ENCODE data around the gene RPS8.
"Not testable (repeated sequence)": the region's sequence is repeated elsewhere in the genome, so short reads cannot be mapped to it uniquely, and the experiment has no call there.

RPS8 gene

GRCh38 chr1:44786841-44787426, 11.6 kb downstream of the RPS8 start:
- TF ChIP-seq CTCF (conservative IDR thresholded peaks at IDR 0.05; ENCODE audit: control insufficient read depth, insufficient read depth, low read depth, low read length), result no peak
- no peak overlapping the region for H3K4me3 ChIP-seq (ENCODE audit: control insufficient read depth, low read depth, low read length)
- no peak for DNase-seq (ENCODE audit: low read depth)

DNA sequence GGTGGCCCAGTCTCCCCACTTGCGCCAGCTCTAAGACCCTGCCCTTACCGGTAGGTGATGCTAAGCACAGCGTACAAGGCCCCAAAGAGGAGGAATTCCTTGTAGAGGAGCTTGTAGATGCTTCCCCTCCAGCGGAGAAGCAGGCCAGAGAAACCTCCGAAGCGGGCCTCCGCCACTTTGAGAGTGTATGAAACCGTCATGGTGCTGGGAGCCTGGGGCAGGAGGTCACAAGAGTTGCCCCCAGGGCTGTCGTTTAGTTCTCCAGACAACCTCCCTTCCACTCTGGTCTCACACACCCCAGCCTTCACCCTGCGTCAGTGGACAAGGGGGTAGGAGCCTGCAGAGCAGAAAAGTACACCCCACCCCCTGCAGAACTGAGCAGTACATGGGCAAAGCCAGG, 12.2 kb downstream of the RPS8 start:
- no peak for TF ChIP-seq CTCF (conservative IDR thresholded peaks at IDR 0.05; ENCODE audit: control insufficient read depth, insufficient read depth, low read depth, low read length)

DNA sequence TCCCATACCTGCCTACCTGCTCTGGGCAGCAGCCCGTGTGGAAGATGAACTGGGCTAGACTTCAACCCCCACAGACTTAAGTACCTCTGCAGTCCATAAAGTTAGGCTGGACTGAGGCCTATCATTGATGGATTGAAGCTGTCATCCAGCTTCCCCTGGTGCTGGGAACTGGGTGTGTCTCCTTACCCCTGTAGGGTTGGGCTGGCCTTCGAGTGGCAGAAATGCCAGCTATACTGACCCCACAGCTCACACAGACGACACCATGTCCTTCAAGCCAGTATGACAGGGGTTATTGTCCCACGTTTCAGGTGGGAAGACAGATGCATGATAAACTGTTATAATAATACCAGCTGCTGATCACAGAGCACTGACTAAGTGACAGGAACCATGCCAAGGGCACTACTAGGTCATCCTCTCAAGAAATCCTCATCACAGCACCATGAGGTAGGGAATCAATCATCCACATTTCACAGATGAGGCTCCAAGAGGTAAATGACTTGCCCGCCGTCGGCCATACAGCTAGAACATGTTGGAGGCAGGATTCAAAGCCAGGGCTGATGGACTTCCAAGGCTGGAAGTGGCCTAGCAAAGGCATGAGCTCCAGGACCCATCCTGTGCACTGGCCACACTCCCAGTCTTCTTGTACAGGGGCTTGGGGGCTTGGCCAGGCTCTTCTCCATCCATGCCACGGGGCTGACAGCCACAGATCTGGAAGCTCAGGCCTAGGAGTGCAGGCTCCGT, 12.9 kb downstream of the RPS8 start, which contains the start of gene BEST4:
BEST4 (minus strand) TSS at position 51 of the 741 bp plus-strand sequence. CDS start 465 bp downstream, outside the sequence.
- no peak for DNase-seq (ENCODE audit: low read depth)
- H3K4me3 ChIP-seq (ENCODE audit: control insufficient read depth, low read depth, low read length), result no peak within 1 kb of the TSS
- TF ChIP-seq CTCF (conservative IDR thresholded peaks at IDR 0.05; ENCODE audit: control insufficient read depth, insufficient read depth, low read depth, low read length), result no peak

More for the DNA sequence above, 12.2 kb downstream of the RPS8 start:
- H3K4me3 ChIP-seq (ENCODE audit: control insufficient read depth, low read depth, low read length), result no peak overlapping the region
- DNase-seq (ENCODE audit: low read depth), result no peak

DNA sequence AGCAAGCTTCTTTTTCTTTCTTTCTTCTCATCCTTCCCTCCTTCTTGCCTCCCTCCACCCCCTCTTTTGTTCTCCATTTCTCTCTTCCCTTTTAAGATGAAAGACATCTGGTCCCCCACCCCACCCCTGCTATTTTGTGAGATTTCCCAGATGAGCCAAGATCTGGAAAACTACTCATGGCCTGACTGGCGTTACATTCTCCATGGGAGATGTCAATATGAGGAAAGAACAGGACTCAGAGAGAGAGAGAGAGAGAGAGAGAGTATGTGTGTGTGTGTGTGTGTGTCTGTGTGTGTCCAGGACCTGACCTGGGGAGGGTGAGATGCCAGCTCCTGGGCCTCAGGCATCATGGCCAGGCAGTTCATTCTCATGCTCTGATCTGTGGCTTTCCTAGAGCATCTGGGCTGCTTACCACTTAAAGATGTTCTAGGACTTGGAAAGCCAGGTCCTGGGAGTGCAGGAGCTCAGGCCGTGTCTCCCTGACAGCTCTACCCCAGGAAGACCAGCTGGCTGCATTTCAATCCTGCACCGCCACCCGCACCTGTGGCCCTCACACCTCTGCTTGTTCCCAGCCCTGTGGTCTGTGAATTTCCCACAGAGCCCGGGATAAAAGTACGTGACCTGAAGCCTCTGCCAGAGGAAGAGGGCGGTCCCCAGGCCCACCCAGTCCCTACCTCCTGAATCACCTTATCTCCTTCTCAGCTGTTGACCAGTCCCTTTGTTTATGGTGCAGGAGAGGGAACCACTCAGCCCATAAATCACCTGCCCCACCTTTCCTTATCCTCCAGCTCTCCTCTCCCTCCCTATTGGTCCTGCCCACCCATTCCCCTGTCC, 15.8 kb downstream of the RPS8 start:
- no peak for DNase-seq (ENCODE audit: low read depth)
- no peak overlapping the region for H3K4me3 ChIP-seq (ENCODE audit: control insufficient read depth, low read depth, low read length)
- no peak for TF ChIP-seq CTCF (conservative IDR thresholded peaks at IDR 0.05; ENCODE audit: control insufficient read depth, insufficient read depth, low read depth, low read length)

DNA sequence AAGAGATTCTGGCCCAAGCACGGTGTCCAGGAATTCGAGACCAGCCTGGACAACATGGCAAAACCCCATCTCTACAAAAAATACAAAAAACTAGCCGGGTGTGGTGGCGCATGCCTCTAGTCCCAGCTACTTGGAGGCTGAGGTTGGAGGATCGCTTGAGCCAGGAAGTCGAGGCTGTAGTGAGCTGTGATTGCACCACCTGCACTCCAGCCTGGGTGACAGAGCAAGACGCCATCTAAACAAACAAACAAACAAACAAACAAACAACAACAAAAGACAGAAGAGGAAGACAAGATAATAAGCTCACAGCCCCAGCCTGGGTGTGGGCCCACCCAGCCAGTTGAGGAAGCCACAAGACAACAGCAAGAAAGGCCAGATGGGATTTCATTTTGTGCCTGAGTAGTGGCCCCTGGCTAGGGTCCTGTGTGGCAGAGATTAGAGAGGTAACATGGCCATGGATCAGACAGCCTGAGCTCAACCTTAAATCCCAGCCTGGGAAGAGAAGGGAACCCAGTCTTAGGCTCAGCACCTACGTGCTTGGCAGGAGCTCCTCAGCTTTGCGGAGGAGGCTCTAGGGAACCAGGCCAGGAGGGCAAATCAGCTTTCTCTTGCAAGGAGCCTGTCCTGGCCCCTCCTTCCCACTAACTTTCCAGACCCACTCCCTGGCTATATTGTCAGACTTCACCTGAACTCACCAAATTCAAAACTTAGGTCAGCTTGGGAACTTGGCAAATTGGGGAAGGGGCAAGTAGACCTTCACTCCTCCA, 17.6 kb downstream of the RPS8 start:
- TF ChIP-seq CTCF (conservative IDR thresholded peaks at IDR 0.05; ENCODE audit: control insufficient read depth, insufficient read depth, low read depth, low read length), result no peak
- DNase-seq (ENCODE audit: low read depth), result no peak
- H3K4me3 ChIP-seq (ENCODE audit: control insufficient read depth, low read depth, low read length), result no peak overlapping the region

DNA sequence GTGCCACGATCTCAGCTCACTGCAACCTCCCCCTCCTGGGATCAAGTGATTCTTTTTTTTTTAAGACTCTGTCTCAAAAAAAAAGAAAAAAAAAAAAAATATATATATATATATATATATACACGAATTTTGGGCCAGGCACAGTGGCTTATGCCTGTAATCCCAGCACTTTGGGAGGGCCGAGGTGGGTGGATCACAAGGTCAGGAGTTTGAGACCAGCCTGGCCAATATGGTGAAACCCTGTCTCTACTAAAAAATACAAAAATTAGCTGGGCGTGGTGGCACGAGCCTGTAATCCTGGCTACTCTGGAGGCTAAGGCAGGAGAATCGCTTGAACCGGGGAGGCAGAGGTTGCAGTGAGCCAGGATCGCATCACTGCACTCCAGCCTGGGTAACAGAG, 22.5 kb downstream of the RPS8 start:
- DNase-seq (ENCODE audit: low read depth); H3K4me3 ChIP-seq (ENCODE audit: control insufficient read depth, low read depth, low read length): not testable (repeated sequence)
